ENCODE data around the gene CCDC91. TPM values are rescaled to one million over a fixed set of nuclear protein-coding genes. Genes with fewer than 3 reads are reported as not detected.

Gene CCDC91
- polyA plus RNA-seq, 1 donor (not counting 4 experiments of a cell fraction or from before 2014, with no cell fraction given): 26.5 TPM

- H2AFZ ChIP-seq (ENCODE audit: control insufficient read depth, low read length): no peak overlapping the region
- no peaks in the 10 kb centered on the region for H3K9me3 ChIP-seq (ENCODE audit: control insufficient read depth, low read depth, low read length)
- no peaks in the 10 kb centered on the region for H3K9me1 ChIP-seq (ENCODE audit: control insufficient read depth, extremely low read depth, insufficient read depth, low read length)
- dilution Hi-C loops (cut with MboI; ENCODE audit: extremely low pct_ligation_motif_present, low sequenced_read_pairs): no loop called here
- H3K27ac ChIP-seq (ENCODE audit: control insufficient read depth, insufficient read depth, low read length): no peak overlapping the region
- H3K4me1 ChIP-seq (ENCODE audit: control insufficient read depth, extremely low read depth, insufficient read depth, low read length): no peaks in the 10 kb centered on the region
- H3K4me3 ChIP-seq (ENCODE audit: control insufficient read depth in 2 of 3, extremely low read depth in 1 of 3, insufficient read depth in 2 of 3, low read depth in 1 of 3, low read length in 3 of 3): no peak overlapping the region
- TF ChIP-seq EZH2 (IDR thresholded peaks at IDR 0.05; ENCODE audit: low read length): no peak
- TF ChIP-seq, protein P1, sequence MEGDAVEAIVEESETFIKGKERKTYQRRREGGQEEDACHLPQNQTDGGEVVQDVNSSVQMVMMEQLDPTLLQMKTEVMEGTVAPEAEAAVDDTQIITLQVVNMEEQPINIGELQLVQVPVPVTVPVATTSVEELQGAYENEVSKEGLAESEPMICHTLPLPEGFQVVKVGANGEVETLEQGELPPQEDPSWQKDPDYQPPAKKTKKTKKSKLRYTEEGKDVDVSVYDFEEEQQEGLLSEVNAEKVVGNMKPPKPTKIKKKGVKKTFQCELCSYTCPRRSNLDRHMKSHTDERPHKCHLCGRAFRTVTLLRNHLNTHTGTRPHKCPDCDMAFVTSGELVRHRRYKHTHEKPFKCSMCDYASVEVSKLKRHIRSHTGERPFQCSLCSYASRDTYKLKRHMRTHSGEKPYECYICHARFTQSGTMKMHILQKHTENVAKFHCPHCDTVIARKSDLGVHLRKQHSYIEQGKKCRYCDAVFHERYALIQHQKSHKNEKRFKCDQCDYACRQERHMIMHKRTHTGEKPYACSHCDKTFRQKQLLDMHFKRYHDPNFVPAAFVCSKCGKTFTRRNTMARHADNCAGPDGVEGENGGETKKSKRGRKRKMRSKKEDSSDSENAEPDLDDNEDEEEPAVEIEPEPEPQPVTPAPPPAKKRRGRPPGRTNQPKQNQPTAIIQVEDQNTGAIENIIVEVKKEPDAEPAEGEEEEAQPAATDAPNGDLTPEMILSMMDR (optimal IDR thresholded peaks at IDR 0.05 in 1 of 3, IDR thresholded peaks at IDR 0.05 in 1 of 3, conservative IDR thresholded peaks at IDR 0.05 in 1 of 3; ENCODE audit: extremely low read depth in 1 of 3, insufficient read depth in 2 of 3, low read length in 3 of 3): no peak
- H3K79me2 ChIP-seq (ENCODE audit: control insufficient read depth, insufficient read depth, low read length): no peaks in the 10 kb centered on the region
- H4K20me1 ChIP-seq (ENCODE audit: control insufficient read depth, extremely low read depth, insufficient read depth, low read length): no peaks in the 10 kb centered on the region
- no peak overlapping the region for H3K9ac ChIP-seq (ENCODE audit: control insufficient read depth, extremely low read depth, insufficient read depth, low read length)
- DNase-seq (ENCODE audit: low read depth, low spot score): no peak
- no peak for FAIRE-seq
- H3K4me2 ChIP-seq (ENCODE audit: control insufficient read depth, extremely low read depth, insufficient read depth, low read depth, low read length): no peak overlapping the region
- no peaks in the 10 kb centered on the region for H3K36me3 ChIP-seq (ENCODE audit: control insufficient read depth in 2 of 2, extremely low read depth in 1 of 2, insufficient read depth in 2 of 2, low read length in 2 of 2)
- no peaks in the 10 kb centered on the region for H3K27me3 ChIP-seq (ENCODE audit: control insufficient read depth, extremely low read depth, insufficient read depth, low read length)
Measured at GRCh38 chr12:28242496-28243309, 52.4 kb downstream of the CCDC91 start.

GRCh38 chr12:28243310-28243633, 53.0 kb downstream of the CCDC91 start:
- Histone ChIP-seq H3K27ac (ENCODE audit: control insufficient read depth, insufficient read depth, low read length) (no peak overlapping the region), H2AFZ (ENCODE audit: control insufficient read depth, low read length) (no peak overlapping the region), H3K9ac (ENCODE audit: control insufficient read depth, extremely low read depth, insufficient read depth, low read length) (no peak overlapping the region), H3K4me1 (ENCODE audit: control insufficient read depth, extremely low read depth, insufficient read depth, low read length) (no peaks in the 10 kb centered on the region), H4K20me1 (ENCODE audit: control insufficient read depth, extremely low read depth, insufficient read depth, low read length) (no peaks in the 10 kb centered on the region), H3K79me2 (ENCODE audit: control insufficient read depth, insufficient read depth, low read length) (no peaks in the 10 kb centered on the region), H3K4me3 (ENCODE audit: control insufficient read depth in 2 of 3, extremely low read depth in 1 of 3, insufficient read depth in 2 of 3, low read depth in 1 of 3, low read length in 3 of 3) (no peak overlapping the region), H3K4me2 (ENCODE audit: control insufficient read depth, extremely low read depth, insufficient read depth, low read depth, low read length) (no peak overlapping the region), H3K9me3 (ENCODE audit: control insufficient read depth, low read depth, low read length) (no peaks in the 10 kb centered on the region), H3K9me1 (ENCODE audit: control insufficient read depth, extremely low read depth, insufficient read depth, low read length) (no peaks in the 10 kb centered on the region), H3K27me3 (ENCODE audit: control insufficient read depth, extremely low read depth, insufficient read depth, low read length) (no peaks in the 10 kb centered on the region), H3K36me3 (ENCODE audit: control insufficient read depth in 2 of 2, extremely low read depth in 1 of 2, insufficient read depth in 2 of 2, low read length in 2 of 2) (no peaks in the 10 kb centered on the region)
- dilution Hi-C loops (cut with MboI; ENCODE audit: extremely low pct_ligation_motif_present, low sequenced_read_pairs): no loop called here
- FAIRE-seq (no peak), DNase-seq (ENCODE audit: low read depth, low spot score) (no peak)
- TF ChIP-seq, protein P1 (optimal IDR thresholded peaks at IDR 0.05 in 1 of 3, IDR thresholded peaks at IDR 0.05 in 1 of 3, conservative IDR thresholded peaks at IDR 0.05 in 1 of 3; ENCODE audit: extremely low read depth in 1 of 3, insufficient read depth in 2 of 3, low read length in 3 of 3): no peak
- TF ChIP-seq EZH2 (IDR thresholded peaks at IDR 0.05; ENCODE audit: low read length): no peak
